Measurements from ENCODE around the gene ATP5MC2. TPM values are rescaled to one million over a fixed set of nuclear protein-coding genes. Genes with fewer than 3 reads are reported as not detected.

ATP5MC2 gene
- total and polyA plus RNA-seq, 2 of the 4 experiments (the other 2 are of a cell fraction), result 309 to 361 TPM

DNA sequence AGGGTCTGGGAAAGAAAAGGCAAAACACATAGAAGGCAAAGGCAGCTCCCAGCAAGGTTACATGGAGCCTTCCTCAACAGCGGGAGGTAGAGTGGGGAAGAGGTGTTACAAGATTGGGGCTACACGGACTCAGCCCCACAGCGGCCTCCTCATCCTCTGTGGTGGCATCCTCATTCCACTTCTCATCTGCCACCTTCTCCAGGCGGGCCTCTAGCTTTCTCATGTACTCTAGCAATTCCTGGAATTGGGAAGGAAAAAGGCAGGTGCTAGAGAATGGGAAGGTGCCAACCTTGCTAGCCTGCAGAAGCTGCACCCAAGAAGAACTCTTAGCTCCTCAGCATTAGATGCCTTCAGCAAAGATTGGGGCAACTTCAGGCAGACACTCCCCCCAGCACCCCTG lies 38.1 kb upstream of the ATP5MC2 start:
- Histone ChIP-seq H4K8ac (ENCODE audit: low read depth in 2 of 2, low read length in 2 of 2) (no peak overlapping the region), H3K4me1 (ENCODE audit: control insufficient read depth, insufficient read depth, low read length) (no peaks in the 10 kb centered on the region), H3K14ac (replicated peaks; ENCODE audit: low read depth, low read length) (no peak overlapping the region), H3K18ac (ENCODE audit: low read depth, low read length) (no peak overlapping the region), H3K36me3 (ENCODE audit: control insufficient read depth, insufficient read depth, low read length) (peaks cover 60% of the 10 kb centered on the region), H3K23ac (ENCODE audit: low read depth, low read length) (no peak overlapping the region), H3K27me3 (ENCODE audit: control insufficient read depth, insufficient read depth, low read length) (no peaks in the 10 kb centered on the region; the same call in 1 of the 2 replicates), H2BK15ac (ENCODE audit: low read depth, low read length) (no peak overlapping the region), H4K20me1 (ENCODE audit: insufficient read depth, low read length) (no peaks in the 10 kb centered on the region), H3K56ac (ENCODE audit: extremely low read depth, insufficient read depth, low read length) (no peak overlapping the region), H3K27ac (ENCODE audit: insufficient read depth, low read length) (no peak overlapping the region), H4K91ac (ENCODE audit: insufficient read depth, low read depth, low read length) (no peak overlapping the region), H3K9me1 (ENCODE audit: insufficient read depth, low read length) (no peaks in the 10 kb centered on the region), H2AK5ac (ENCODE audit: low read depth, low read length) (no peak overlapping the region), H2BK120ac (ENCODE audit: low read depth, low read length) (no peak overlapping the region), H3K9ac (ENCODE audit: low read depth, low read length) (no peak overlapping the region), H2AK9ac (replicated peaks; ENCODE audit: low read depth, low read length, poor library complexity) (no peak overlapping the region), H3K4me2 (ENCODE audit: low read depth, low read length) (no peak overlapping the region), H2AFZ (replicated peaks; ENCODE audit: low read length, poor library complexity) (no peak overlapping the region), H2BK5ac (ENCODE audit: low read depth, low read length, poor library complexity, severe bottlenecking) (no peak overlapping the region), H3K9me3 (ENCODE audit: control insufficient read depth, insufficient read depth, low read length) (no peaks in the 10 kb centered on the region), H3K4me3 (ENCODE audit: insufficient read depth, low read depth, low read length) (no peak overlapping the region), H3K79me1 (ENCODE audit: low read depth in 1 of 2, low read length in 2 of 2) (no peaks in the 10 kb centered on the region), H3K4ac (ENCODE audit: low read depth, low read length) (no peak overlapping the region), H2BK20ac (ENCODE audit: low read depth, low read length) (no peak overlapping the region), H4K5ac (ENCODE audit: low read depth, low read length) (no peak overlapping the region)
- no CpG with 5 or more reads among the region's 4 CpGs for WGBS, 2 experiments (ENCODE audit: extremely low coverage in 2 of 2, insufficient read length in 1 of 2)
- intact Hi-C loops (cut with micrococcal nuclease) (no loop called here), dilution Hi-C loops (cut with HindIII; ENCODE audit: low sequenced_read_pairs, unreplicated experiment) (no loop called here), in situ Hi-C loops (cut with MboI; ENCODE audit: low sequenced_read_pairs) (no loop called here)
- DNase-seq, result no peak
- ATAC-seq (ENCODE audit: low read depth), result no peak
- TF ChIP-seq CHD1 (IDR thresholded peaks at IDR 0.05; ENCODE audit: low read depth, low read length), result no peak
- TF ChIP-seq MAFK (IDR thresholded peaks at IDR 0.05; ENCODE audit: low read depth, low read length), result no peak
- TF ChIP-seq FOS (IDR thresholded peaks at IDR 0.05; ENCODE audit: low read depth, low read length), result no peak
- CTCF ChIA-PET, result interaction anchor here (0.5 to 0.6 kb wide), 2 partner anchors 12 to 29 kb away, joined by 3 to 4 read pairs; no protein-coding TSS in a partner anchor
- BruUV-seq (replicated peaks), result no TSS peak
- POLR2A ChIA-PET (ENCODE audit: unreplicated experiment), result no interaction called here
